H1 (cell line): Measurements from ENCODE around the gene ZMIZ1. TPM values are rescaled to one million over a fixed set of nuclear protein-coding genes. Genes with fewer than 3 reads are reported as not detected.

Source experiments
- CTCF ChIA-PET: fragments of 300-600 bp; sonication (Branson Sonifier 250); formaldehyde crosslinking; loops from one replicate; lab custom pipeline; 2021; ENCODE audit not compliant: partially characterized antibody; lab: Charles Lee
- POLR2A ChIA-PET: fragments of 300-600 bp; sonication (Branson Sonifier 250); formaldehyde crosslinking; loops from one replicate; lab custom pipeline; 2021; ENCODE audit warnings: inconsistent platforms; ENCODE audit not compliant: partially characterized antibody; lab: Charles Lee
- DNase-seq, 2 experiments: peaks; one replicate each; pipeline versions ENCODE4 v3.0.0 to v3.0.0-alpha.2; 2010 to 2022; ENCODE audit warnings: low spot score in 2 of 2, low read depth in 1 of 2, mixed read lengths in 1 of 2
- FAIRE-seq: peaks from 2 replicates; lab custom pipeline; 2011; peaks lifted over from hg19 to GRCh38; lab: Jason Lieb, UNC
- H2AFZ ChIP-seq: 2 replicates; pipeline ENCODE4 v1.8.1; 2012; ENCODE audit warnings: low read length, inconsistent platforms
- H2AK5ac ChIP-seq: 2 replicates; pipeline ENCODE4 v1.6.1; 2013; ENCODE audit warnings: low read depth, low read length
- H2BK120ac ChIP-seq: replicated peaks from 2 replicates; pipeline ENCODE3; 2013; ENCODE audit warnings: low read depth, low read length, inconsistent platforms
- H2BK12ac ChIP-seq: 2 replicates; pipeline ENCODE4 v1.6.1; 2013; ENCODE audit warnings: low read depth, low read length
- H2BK15ac ChIP-seq: 2 replicates; pipeline ENCODE4 v1.6.1; 2013; ENCODE audit warnings: low read length
- H2BK20ac ChIP-seq: 2 replicates; pipeline ENCODE4 v1.6.1; 2013; ENCODE audit warnings: low read length
- H2BK5ac ChIP-seq: 2 replicates; pipeline ENCODE4 v1.6.1; 2013; ENCODE audit warnings: low read depth, low read length
- H3K14ac ChIP-seq: 2 replicates; pipeline ENCODE4 v1.6.1; 2013; ENCODE audit warnings: inconsistent platforms; ENCODE audit not compliant: insufficient read length
- H3K18ac ChIP-seq: 2 replicates; pipeline ENCODE4 v1.6.1; 2013; ENCODE audit warnings: low read length; ENCODE audit errors: extremely low read depth
- H3K23ac ChIP-seq: 2 replicates; pipeline ENCODE4 v1.6.1; 2013; ENCODE audit warnings: inconsistent platforms; ENCODE audit not compliant: insufficient read length
- H3K23me2 ChIP-seq: 2 replicates; pipeline ENCODE4 v1.6.1; 2013; ENCODE audit warnings: low read depth, low read length
- H3K27ac ChIP-seq: 2 replicates; pipeline ENCODE4 v1.6.1; 2011; ENCODE audit warnings: low read depth, low read length, inconsistent platforms
- H3K27me3 ChIP-seq, 4 experiments: replicated peaks in 1 of 4; 1 replicate in 1 of 4; 2 replicates in 3 of 4; pipeline versions ENCODE4 v1.6.1 to v1.8.1; 2011 to 2013; ENCODE audit warnings: low read length in 3 of 4, mild to moderate bottlenecking in 3 of 4, inconsistent platforms in 2 of 4, mixed read lengths in 2 of 4, moderate library complexity in 1 of 4; ENCODE audit not compliant: control insufficient read depth in 3 of 4, insufficient read depth in 3 of 4; ENCODE audit errors: extremely low read depth in 1 of 4
- H3K36me3 ChIP-seq, 4 experiments: 2 replicates each; pipeline versions ENCODE4 v1.6.1 to v1.8.1; 2011 to 2013; ENCODE audit warnings: mild to moderate bottlenecking in 4 of 4, low read length in 3 of 4, moderate library complexity in 2 of 4, control low read depth in 1 of 4, inconsistent platforms in 1 of 4; ENCODE audit not compliant: insufficient read depth in 4 of 4, control insufficient read depth in 2 of 4
- H3K4ac ChIP-seq: replicated peaks from 2 replicates; pipeline ENCODE3; 2013; ENCODE audit warnings: low read length, low read depth, mixed read lengths, inconsistent platforms; ENCODE audit not compliant: insufficient read length
- H3K4me1 ChIP-seq, 4 experiments: replicated peaks in 1 of 4; 1 replicate in 1 of 4; 2 replicates in 3 of 4; pipeline versions ENCODE4 v1.6.1 to v1.8.1; 2011 to 2013; ENCODE audit warnings: low read length in 3 of 4, inconsistent platforms in 2 of 4, mixed read lengths in 1 of 4; ENCODE audit not compliant: insufficient read depth in 4 of 4, control insufficient read depth in 3 of 4
- H3K4me2 ChIP-seq, 2 experiments: 2 replicates each; pipeline versions ENCODE4 v1.6.1 to v1.8.1; 2011 to 2013; ENCODE audit warnings: low read depth in 2 of 2, low read length in 2 of 2, control low read depth in 1 of 2, inconsistent platforms in 1 of 2, mild to moderate bottlenecking in 1 of 2; ENCODE audit not compliant: insufficient read depth in 1 of 2
- H3K4me3 ChIP-seq, 4 experiments: fragments of 200-600, 300-600 bp in 1 of 4; sonication (generic), shearing (Covaris generic), sonication (Bioruptor Twin) in 1 of 4; 2 replicates each; pipeline versions ENCODE4 v1.5.1 to v1.8.1; 2011 to 2016; ENCODE audit warnings: low read length in 4 of 4, low read depth in 3 of 4, control low read depth in 2 of 4, inconsistent platforms in 2 of 4, mild to moderate bottlenecking in 2 of 4, mixed read lengths in 1 of 4, moderate library complexity in 1 of 4; ENCODE audit not compliant: insufficient read depth in 2 of 4; ENCODE audit errors: extremely low read depth in 1 of 4
- H3K56ac ChIP-seq: replicated peaks from 2 replicates; pipeline ENCODE3; 2013; ENCODE audit warnings: low read depth, mild to moderate bottlenecking, mixed read lengths, low read length, inconsistent platforms; ENCODE audit not compliant: insufficient read length
- H3K79me1 ChIP-seq: 2 replicates; pipeline ENCODE4 v1.6.1; 2013; ENCODE audit warnings: low read depth, low read length, control low read depth
- H3K79me2 ChIP-seq, 2 experiments: 2 replicates each; pipeline versions ENCODE4 v1.6.1 to v1.8.1; 2012 to 2013; ENCODE audit warnings: low read length in 2 of 2, mild to moderate bottlenecking in 2 of 2, inconsistent platforms in 1 of 2; ENCODE audit not compliant: insufficient read depth in 2 of 2, control insufficient read depth in 1 of 2
- H3K9ac ChIP-seq, 4 experiments: replicated peaks in 1 of 4; 1 replicate in 1 of 4; 2 replicates in 3 of 4; pipeline versions ENCODE4 v1.6.1 to v1.8.1; 2011 to 2013; ENCODE audit warnings: low read depth in 3 of 4, low read length in 3 of 4, control low read depth in 2 of 4, mild to moderate bottlenecking in 2 of 4, moderate library complexity in 2 of 4, inconsistent platforms in 1 of 4; ENCODE audit errors: extremely low read depth in 1 of 4
- H3K9me3 ChIP-seq, 2 experiments: 2 replicates each; pipeline versions ENCODE4 v1.6.1 to v1.8.1; 2012 to 2013; ENCODE audit warnings: mild to moderate bottlenecking in 2 of 2, moderate library complexity in 2 of 2, control low read depth in 1 of 2, inconsistent platforms in 1 of 2, low read depth in 1 of 2, low read length in 1 of 2, mixed read lengths in 1 of 2; ENCODE audit not compliant: insufficient read depth in 2 of 2
- H4K20me1 ChIP-seq, 2 experiments: replicated peaks in 1 of 2; 2 replicates each; pipeline versions ENCODE3 to v1.8.1; 2011 to 2013; ENCODE audit warnings: inconsistent platforms in 2 of 2, low read length in 2 of 2, mild to moderate bottlenecking in 1 of 2; ENCODE audit not compliant: insufficient read depth in 2 of 2, control insufficient read depth in 1 of 2
- H4K5ac ChIP-seq: 2 replicates; pipeline ENCODE4 v1.6.1; 2013; ENCODE audit warnings: low read length, low read depth, mixed read lengths, inconsistent platforms; ENCODE audit not compliant: insufficient read length
- H4K8ac ChIP-seq: 2 replicates; pipeline ENCODE4 v1.8.0; 2013; ENCODE audit warnings: mild to moderate bottlenecking, moderate library complexity, low read length, inconsistent platforms; ENCODE audit not compliant: insufficient read depth; ENCODE audit errors: extremely low read depth
- H4K91ac ChIP-seq: replicated peaks from 2 replicates; pipeline ENCODE3; 2013; ENCODE audit warnings: low read length, mixed read lengths, inconsistent platforms; ENCODE audit not compliant: insufficient read length
- CBX5 ChIP-seq: fragments of 300-800, 300-1000 bp; sonication (generic); IDR thresholded peaks from 2 replicates; pipeline ENCODE4 v1.7.1; 2016; ENCODE audit warnings: antibody characterized with exemption, low read length, low read depth
- CBX8 ChIP-seq: fragments of 300-800, 300-1000 bp; sonication (generic); IDR thresholded peaks from 2 replicates; pipeline ENCODE4 v1.7.1; 2016; ENCODE audit warnings: low read depth, low read length, borderline replicate concordance
- EGR1 ChIP-seq: IDR thresholded peaks from 2 replicates; pipeline ENCODE4 v1.6.1; 2011; ENCODE audit warnings: low read depth, low read length, borderline replicate concordance
- KDM4A ChIP-seq: IDR thresholded peaks from one replicate; pipeline ENCODE4 v1.7.1; 2012; ENCODE audit warnings: low read depth, mild to moderate bottlenecking, moderate library complexity, low read length, inconsistent platforms; ENCODE audit not compliant: severe bottlenecking
- MAFK ChIP-seq: IDR thresholded peaks from 2 replicates; pipeline ENCODE4 v1.6.1; 2012; ENCODE audit warnings: low read depth, mild to moderate bottlenecking, improper control_type of control experiment, low read length
- NANOG ChIP-seq: IDR thresholded peaks from 2 replicates; pipeline ENCODE4 v1.6.1; 2011; ENCODE audit warnings: low read length, low read depth, mild to moderate bottlenecking, inconsistent platforms; ENCODE audit not compliant: insufficient read depth, poor library complexity, severe bottlenecking
- PHF8 ChIP-seq: fragments of 200-600 bp; sonication (generic); conservative IDR thresholded peaks from 2 replicates; pipeline ENCODE4 v1.7.1; 2012; ENCODE audit warnings: low read depth, mild to moderate bottlenecking, inconsistent platforms, low read length, moderate library complexity
- TCF12 ChIP-seq: IDR thresholded peaks from 2 replicates; pipeline ENCODE4 v1.6.1; 2011; ENCODE audit warnings: low read depth, mild to moderate bottlenecking, low read length
- WGBS, 2 experiments: shearing (Covaris generic) in 1 of 2; methylation state at CpG; one replicate each; pipeline versions ENCODE4 v1.1.6 to v1.1.7; 2013 to 2015; ENCODE audit warnings: low lambda C conversion rate in 2 of 2, mixed read lengths in 2 of 2, inconsistent platforms in 1 of 2, low coverage in 1 of 2, missing lambda C conversion rate in 1 of 2; ENCODE audit not compliant: insufficient replicate concordance in 2 of 2, insufficient coverage in 1 of 2, insufficient read length in 1 of 2; ENCODE audit errors: extremely low coverage in 1 of 2, missing lambda C conversion rate in 1 of 2; 5-methylcytosine and 5-hydroxymethylcytosine counted together
- polyA plus RNA-seq, 7 experiments: library from polyadenylated mRNA; depleted of rRNA in 3 of 7; stranded (reverse) in 5 of 7; unstranded in 2 of 7; fragments of >200 nt in 5 of 7; fragments of 200-250 nt in 2 of 7; gene quantifications; 1 replicate in 5 of 7; 2 replicates in 1 of 7; 4 replicates in 1 of 7; pipeline versions ENCODE4 v1.2.1 to v1.2.3, GENCODE V29; 2011 to 2013; ENCODE audit warnings: missing spikeins in 2 of 7, mixed read lengths in 2 of 7
- total RNA-seq: library from RNA; stranded (reverse); fragmentation: NEBNext Ultra II Directional; extraction: Animal tissue kit (Norgen Biotek cat#: 25700); gene quantifications from 2 replicates; pipeline ENCODE4 v1.2.1, GENCODE V29; 2021

The ZMIZ1 gene
- total and polyA plus RNA-seq, 2 of the 8 experiments (the other 6 are each of a cell fraction or from before 2014, with no cell fraction given) = 8.1 to 28.0 TPM

DNA sequence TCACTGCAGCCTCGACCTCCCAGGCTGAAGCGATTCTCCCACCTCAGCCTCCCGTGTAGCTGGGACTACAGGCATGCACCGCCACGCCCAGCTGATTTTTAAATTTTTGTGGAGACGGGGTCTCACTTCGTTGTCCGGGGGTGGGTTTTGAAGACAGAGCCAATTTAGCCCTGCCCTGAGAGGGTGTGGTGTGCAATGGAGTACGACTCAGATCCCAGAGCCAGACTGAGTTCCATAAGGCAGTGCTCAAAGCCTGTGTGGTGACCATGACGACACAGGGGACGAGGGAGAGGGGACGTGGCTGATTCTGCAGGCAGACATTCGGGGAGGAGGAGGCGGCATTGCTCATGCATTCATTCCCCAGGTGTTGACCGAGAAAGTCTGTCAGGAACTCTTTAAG, 72.1 kb downstream of the ZMIZ1 start:
- no peak for DNase-seq
- CTCF ChIA-PET = interaction anchor here (0.7 to 2.4 kb wide), 3 partner anchors 8 to 66 kb away, joined by 3 to 10 read pairs (median 4); no protein-coding TSS in a partner anchor
- no peak overlapping the region for H2AK5ac ChIP-seq
- no peak overlapping the region for H4K91ac ChIP-seq
- no peaks in the 10 kb centered on the region for H3K27me3 ChIP-seq
- peaks cover 20% of the 10 kb centered on the region for H3K79me1 ChIP-seq
- POLR2A ChIA-PET = no interaction called here
- H2AFZ ChIP-seq = no peak overlapping the region
- no peak overlapping the region for H4K8ac ChIP-seq
- no peak overlapping the region for H3K14ac ChIP-seq
- H3K18ac ChIP-seq = no peak overlapping the region
- peaks cover 0 to 39% (median 20%) of the 10 kb centered on the region in 4 experiments; a peak in 6 of 7 replicates for H3K4me1 ChIP-seq
- peaks cover 0 to 16% (median 4%) of the 10 kb centered on the region in 4 experiments; a peak in 4 of 8 replicates for H3K36me3 ChIP-seq
- no peak for TF ChIP-seq MAFK
- no peak for TF ChIP-seq TCF12
- TF ChIP-seq CBX8 = no peak
- no peak for TF ChIP-seq CBX5
- TF ChIP-seq EGR1 = no peak
- no peak for TF ChIP-seq PHF8
- no peak for TF ChIP-seq KDM4A
- TF ChIP-seq NANOG = no peak
- 0 out of 2 replicates have a peak overlapping the region, but pooled peaks have one; percentile 29 for H2BK12ac ChIP-seq
- H3K9ac ChIP-seq = no peak overlapping the region; a peak in 1 of 7 replicates
- H3K4me2 ChIP-seq = no peak overlapping the region
- H3K4ac ChIP-seq = no peak overlapping the region
- H3K4me3 ChIP-seq = no peak overlapping the region
- no peak overlapping the region for H4K5ac ChIP-seq
- no peak overlapping the region for H3K27ac ChIP-seq
- H3K23me2 ChIP-seq = peaks cover 3% of the 10 kb centered on the region
- peaks cover 0 to 7% of the 10 kb centered on the region in 2 experiments; a peak in 1 of 4 replicates for H3K79me2 ChIP-seq
- H2BK120ac ChIP-seq = no peak overlapping the region
- peaks cover 0 to 12% of the 10 kb centered on the region in 2 experiments for H4K20me1 ChIP-seq
- no peak overlapping the region for H2BK5ac ChIP-seq
- no peak overlapping the region for H3K56ac ChIP-seq
- H2BK20ac ChIP-seq = no peak overlapping the region
- H3K23ac ChIP-seq = no peak overlapping the region
- no peaks in the 10 kb centered on the region for H3K9me3 ChIP-seq
- H2BK15ac ChIP-seq = no peak overlapping the region
- FAIRE-seq = no peak
- WGBS, 2 experiments = 84% methylated on average over 15 of the region's 15 CpGs; no CpG with 5 or more reads in 1 of the 2 experiments
